ENCODE data around the gene CCDC30. TPM values are rescaled to one million over a fixed set of nuclear protein-coding genes. Genes with fewer than 3 reads are reported as not detected.
"Not testable (repeated sequence)": the region's sequence is repeated elsewhere in the genome, so short reads cannot be mapped to it uniquely, and the experiment has no call there.

Gene CCDC30
- total RNA-seq, 1 donor from 2014 or later, result 0.11 TPM

DNA sequence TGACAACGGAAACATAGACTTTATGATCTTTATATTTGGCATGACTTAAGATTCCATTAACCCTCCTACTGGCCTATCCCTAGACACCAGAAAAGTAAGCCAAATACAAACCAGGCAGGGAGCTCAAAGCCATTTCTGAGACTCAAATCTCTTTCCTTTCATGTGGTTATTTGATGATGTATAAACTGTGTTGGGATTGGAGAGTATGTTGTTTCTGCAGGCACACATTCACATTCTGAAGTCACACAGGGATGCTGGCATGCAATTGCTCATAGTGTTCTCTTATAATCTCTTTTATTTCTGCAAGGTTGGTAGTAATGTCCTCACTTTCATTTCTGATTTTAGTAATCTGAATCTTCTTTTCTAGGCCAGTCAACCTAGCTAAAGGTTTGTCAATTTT, 13.0 kb upstream of the CCDC30 start:
- DNase-seq (ENCODE audit: low read depth), result no peak

DNA sequence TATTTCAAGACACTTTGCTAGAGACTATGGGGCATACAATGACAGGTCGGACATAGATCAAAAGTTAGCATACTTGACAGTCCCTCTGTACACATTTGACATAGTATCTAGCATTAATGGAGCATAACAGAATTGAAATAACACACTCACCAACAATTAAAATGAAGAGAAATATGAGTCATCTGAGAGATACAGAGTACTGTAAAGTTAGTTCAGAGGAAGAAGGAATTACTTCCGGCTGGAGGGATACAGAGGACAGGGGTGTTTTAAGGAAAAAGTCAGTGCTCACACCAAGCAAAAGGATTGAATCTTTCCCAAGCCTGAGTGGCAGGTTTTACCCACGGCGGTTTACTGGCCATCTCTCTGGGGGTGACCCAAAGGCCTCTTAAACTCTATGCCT, 9.7 kb upstream of the CCDC30 start:
- DNase-seq (ENCODE audit: low read depth), result no peak

DNA sequence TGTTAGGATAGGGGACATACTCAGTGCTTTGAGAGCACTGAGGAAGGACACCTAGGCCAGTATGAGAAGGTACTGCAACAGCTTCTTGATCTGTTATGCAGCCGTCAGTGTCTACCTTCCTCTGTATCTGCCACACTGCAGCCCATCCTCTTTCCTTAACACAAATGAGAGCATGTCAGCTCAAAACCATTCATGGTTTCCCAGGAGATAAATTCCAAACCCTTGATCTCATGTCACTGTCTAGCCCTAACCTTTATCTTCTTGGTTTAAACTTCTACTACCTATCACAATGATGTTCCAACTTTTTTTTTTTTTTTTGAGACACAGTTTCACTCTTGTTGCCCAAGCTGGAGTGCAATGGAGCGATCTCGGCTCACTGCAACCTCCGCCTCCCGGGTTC, 8.7 kb upstream of the CCDC30 start:
- no peak for DNase-seq (ENCODE audit: low read depth)

DNA sequence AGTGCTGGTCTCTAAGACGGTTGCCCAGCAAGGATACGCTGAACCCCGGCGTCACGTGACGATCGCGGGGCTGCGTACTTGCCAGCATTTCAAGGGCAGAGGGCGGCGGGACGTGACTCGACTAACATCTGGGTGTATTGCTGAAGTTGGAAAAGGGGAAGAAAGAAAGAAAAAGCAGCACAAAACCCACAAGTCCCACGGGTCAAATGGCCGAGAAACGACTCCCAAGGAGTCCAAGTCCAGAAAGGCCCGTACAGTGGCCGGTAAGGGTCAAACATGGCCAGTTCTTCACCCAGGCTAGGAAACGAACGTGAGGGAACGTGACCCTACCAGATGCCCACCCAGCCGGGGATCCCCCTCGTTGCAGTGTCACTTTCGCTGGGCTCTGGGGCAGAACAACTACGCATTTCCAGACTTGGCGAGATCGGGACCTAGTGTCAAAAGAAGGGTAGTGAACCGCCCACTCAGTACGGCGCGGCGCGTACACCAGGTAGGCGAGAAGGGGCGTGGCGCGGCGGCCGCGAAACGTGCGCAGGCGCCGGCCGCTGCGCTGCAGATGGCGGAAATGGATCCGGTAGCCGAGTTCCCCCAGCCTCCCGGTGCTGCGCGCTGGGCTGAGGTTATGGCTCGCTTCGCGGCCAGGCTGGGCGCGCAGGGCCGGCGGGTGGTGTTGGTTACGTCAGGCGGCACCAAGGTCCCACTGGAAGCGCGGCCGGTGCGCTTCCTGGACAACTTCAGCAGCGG, 6.9 kb upstream of the CCDC30 start, which contains the start of the genes PPCS and ZMYND12:
Gene PPCS, plus strand, starts transcription at position 534 of the 744 bp plus-strand sequence. Its CDS starts 23 bp downstream, at position 557.
Gene ZMYND12, minus strand, starts transcription at position 13 of the 744 bp plus-strand sequence. CDS start 25 bp downstream, outside the sequence.
- DNase-seq (ENCODE audit: low read depth), result peak; percentile 91

DNA sequence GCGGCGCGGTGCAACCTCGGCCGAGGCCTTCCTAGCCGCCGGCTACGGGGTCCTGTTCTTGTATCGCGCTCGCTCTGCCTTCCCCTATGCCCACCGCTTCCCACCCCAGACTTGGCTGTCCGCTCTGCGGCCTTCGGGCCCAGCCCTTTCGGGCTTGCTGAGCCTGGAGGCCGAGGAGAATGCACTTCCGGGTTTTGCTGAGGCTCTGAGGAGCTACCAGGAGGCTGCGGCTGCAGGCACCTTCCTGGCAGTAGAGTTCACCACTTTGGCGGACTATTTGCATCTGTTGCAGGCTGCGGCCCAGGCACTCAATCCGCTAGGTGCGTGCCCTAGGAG, 6.4 kb upstream of the CCDC30 start:
- DNase-seq (ENCODE audit: low read depth), result no peak

DNA sequence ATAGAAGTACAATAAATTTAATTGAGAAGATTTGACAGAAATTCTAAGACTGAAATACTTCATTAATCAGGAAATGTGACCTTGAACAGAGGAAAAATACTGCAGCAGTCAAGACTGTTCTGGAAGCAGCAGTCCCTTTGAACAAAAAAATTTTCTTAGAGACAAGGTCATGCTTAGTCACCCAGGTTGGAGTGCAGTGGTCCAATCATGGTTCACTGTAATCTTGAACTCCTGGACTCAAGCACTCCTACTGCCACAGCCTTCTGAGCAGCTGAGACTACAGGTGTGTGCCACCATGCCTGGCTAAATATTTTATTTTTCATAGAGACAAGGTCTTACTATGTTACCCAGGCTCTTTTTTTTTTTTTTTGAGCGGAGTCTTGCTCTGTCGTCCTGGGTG, 1.9 kb upstream of the CCDC30 start:
- no peak for DNase-seq (ENCODE audit: low read depth)

DNA sequence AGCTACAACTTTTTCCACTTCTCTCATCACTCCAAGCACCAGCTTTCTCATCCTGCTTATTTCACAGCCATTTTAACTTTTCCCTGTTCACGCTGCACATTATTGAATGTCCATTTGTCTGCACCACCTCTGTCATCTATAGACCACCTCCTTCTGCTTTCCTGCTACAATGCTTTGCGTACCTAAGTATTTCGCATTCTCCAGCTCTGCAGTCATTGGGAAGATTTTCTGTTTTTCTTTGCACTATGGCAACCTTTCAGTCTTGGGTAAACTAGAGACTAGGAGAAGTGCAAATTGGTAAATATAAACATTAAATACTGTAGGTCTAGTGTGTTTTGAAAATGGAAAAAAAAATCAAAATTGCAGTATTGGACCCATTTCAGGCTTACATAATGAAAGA, 835 bp downstream of the CCDC30 start:
- no peak for DNase-seq (ENCODE audit: low read depth)

DNA sequence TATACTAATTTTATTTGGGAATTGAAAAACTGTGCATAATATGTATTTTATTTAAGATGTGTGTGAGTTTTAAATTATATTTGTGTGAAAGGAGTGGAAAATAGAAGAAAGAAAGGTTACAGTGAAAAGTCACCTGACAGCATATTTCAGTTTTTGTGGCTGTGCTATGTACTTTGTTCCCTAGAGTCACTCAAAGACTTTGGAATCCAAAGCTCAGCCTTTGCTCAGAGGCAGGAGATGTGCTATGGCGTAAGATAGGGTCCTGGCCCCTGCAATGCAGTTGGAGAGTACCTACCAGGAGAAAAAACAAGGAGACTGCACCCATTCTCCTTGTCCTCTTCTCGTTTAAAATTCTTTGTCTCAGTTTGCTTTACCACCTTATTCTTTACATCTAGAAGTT, 2.9 kb downstream of the CCDC30 start:
- DNase-seq (ENCODE audit: low read depth), result no peak

DNA sequence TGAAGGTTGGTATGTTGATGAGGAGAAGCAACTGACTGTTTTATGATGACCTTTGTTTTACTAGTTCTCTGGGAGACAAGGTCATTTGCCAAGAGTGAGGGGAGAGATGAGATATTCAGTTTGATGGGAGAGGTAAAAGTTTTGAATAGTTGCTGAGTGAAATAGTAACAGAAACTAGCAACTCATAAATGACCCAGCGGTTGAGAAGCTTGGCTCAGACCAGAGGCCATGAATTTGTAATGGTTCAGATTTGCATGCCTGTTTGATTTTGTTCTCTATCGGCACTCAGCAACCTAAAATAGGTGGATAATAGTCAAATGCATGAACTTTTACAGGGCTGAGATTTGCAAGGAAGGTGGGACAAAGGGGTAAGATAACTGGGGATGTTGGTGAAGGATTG, 6.6 kb downstream of the CCDC30 start:
- no peak for DNase-seq (ENCODE audit: low read depth)

DNA sequence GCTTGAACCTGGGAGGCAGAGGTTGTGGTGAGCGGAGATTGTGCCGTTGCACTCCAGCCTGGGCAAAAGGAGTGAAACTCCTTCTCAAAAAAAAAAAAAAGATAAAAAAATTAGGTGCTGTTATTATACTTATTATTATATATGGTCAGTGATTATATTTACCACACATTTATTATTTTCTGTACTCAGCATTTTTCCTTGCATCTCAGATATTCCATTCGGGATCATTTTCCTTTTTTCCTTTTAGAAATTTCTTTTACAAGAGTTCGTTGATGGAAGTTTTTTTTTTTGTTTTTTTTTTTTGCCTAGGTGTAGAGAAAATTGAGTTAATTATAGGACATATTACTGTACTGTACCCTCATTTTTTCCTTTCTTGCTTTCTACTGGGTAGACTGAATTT, 13.5 kb downstream of the CCDC30 start:
- DNase-seq (ENCODE audit: low read depth), result no peak

DNA sequence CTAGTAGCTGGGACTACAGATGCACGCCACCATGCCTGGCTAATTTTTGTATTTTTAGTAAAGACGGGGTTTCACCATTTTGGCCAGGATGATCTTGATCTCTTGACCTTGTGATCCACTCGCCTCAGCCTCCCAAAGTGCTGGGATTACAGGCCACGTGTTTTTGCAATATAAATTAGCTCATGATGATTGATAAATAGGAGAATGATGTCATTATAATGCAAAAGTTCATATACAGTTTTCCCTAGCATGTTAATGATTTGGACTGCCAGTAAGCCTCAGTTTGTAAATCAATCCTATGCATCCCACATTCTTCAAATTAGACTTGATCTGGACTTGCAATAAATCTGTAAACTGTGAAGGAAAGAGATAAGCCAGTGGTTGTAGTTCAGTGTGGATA, 14.3 kb downstream of the CCDC30 start:
- DNase-seq (ENCODE audit: low read depth), result not testable (repeated sequence)

DNA sequence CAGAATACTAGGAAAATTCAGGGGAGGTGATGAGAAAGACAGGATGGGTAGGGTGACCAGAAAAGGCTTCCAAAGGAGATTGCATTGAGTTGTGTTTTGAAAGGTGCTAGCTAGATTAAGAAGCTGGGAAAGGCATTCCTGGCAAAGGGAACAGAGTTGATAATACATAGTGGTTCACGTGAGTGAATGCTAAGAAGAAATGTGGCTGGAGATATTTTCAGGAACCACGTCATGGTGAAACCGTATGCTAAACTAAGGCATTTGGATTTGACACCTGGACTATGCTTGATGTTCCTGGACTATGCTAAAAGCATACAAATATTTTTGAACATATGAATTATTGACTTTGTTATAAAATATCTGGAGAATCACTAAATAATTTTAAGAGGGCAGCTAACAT, 14.7 kb downstream of the CCDC30 start:
- DNase-seq (ENCODE audit: low read depth), result no peak

DNA sequence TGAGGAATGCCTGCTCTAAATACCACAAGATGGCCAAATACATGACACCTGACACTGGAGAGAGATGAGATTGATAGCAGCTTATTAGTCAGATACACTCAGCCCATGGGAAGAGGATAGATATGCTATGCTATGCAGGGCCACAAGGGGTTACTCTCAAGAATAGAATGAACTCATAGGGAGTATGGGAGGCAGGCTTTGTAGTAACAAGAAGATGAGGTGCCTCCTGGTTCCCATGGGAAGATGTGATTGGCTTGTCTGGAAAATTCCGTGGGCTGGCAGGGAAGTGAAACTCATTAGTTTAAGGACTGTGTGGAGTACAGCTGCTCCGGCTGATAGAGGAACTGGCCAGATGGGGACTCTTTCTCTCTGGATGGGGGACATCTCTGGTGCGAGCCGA, 16.5 kb downstream of the CCDC30 start:
- DNase-seq (ENCODE audit: low read depth), result no peak

DNA sequence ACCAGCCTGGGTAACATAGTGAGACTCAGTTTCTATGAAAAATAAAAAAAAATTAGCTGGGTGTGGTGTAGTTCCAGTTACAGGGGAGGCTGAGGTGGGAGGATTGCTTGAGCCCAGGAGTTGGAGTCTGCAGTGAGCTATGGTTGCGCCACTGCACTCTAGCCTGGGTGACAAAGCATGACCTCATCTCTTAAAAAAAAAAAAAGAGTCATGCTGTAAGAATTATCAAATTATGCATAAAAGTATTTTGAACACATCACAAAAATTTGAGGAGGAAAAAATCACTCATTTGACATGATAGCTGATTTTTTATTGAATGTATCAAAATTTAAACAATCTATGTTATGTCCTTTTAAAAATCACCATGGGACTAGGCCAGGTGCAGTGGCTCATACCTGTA, 17.8 kb downstream of the CCDC30 start:
- no peak for DNase-seq (ENCODE audit: low read depth)

DNA sequence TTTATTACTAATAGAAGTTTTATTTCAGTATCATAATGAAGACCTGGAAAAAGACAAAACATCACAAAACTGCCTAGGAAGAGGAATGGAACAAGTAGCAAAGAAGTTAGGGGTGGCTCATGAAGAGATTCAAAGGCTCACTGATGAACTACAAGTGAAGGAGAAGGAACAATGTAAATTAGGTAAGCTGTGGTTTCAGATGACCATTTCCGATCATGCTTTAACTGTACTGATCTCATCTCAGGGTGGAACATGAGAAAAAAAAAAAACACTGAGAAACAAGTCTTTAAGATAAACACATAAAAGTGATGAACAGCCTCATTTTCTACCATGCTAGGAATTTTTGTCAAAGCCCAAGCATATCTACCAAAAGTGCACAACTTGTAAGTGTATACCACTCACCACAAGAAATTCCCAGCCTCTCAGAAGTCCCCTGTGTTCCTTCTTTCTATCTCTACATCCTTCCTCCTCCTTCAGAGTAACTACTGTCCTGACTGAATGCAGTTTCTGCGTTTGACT, 19.6 kb downstream of the CCDC30 start:
- DNase-seq (ENCODE audit: low read depth), result no peak

DNA sequence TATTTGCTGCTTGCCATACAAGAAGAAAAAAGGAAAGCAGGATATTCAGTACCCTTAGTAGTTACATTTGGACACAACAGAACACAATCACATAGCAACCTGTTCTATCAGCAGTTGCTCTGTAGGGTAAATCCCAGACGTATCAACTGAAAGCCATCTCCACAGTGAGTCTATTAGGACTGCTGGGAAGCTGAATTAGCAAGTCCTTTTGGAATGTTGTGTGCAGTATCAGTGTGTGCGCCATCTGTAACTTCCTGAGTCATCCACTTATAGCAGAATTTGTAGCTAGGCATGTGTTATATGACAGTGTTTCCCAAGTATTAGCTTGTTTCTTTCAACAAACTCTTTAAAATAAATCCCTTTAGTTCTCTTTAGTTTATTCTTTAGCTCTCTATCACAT, 21.3 kb downstream of the CCDC30 start:
- DNase-seq (ENCODE audit: low read depth), result peak; percentile 68

DNA sequence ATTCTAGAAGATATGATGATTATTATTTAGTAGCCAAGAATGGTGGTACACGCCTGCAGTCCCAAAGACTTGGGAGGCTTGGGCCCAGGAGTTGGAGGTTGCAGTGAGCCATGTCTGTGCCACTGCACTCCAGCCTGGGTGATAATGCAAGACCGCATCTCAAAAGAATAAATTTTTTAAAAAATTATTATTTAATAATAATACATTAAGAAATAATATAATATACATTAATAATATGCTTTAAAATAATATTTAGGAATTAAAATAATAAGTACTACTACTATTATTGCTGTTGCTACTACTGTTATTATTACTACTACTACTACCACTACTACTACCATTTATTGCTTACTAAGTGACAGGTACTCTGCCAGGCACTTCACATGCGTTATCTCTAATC, 27.2 kb downstream of the CCDC30 start:
- no peak for DNase-seq (ENCODE audit: low read depth)

DNA sequence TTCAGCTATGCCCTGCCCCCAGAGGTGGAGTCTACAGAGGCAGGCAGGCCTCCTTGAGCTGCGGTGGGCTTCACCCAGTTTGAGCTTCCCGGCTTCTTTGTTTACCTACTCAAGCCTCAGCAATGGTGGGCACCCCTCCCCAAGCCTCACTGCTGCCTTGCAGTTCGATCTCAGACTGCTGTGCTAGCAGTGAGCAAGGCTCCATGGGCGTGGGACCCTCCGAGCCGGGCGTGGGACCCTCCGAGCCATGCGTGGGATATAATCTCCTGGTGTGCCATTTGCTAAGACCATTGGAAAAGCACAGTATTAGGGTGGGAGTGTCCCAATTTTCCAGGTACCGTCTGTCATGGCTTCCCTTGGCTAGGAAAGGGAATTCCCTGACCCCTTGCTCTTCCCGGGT, 38.9 kb downstream of the CCDC30 start:
- DNase-seq (ENCODE audit: low read depth), result not testable (repeated sequence)

DNA sequence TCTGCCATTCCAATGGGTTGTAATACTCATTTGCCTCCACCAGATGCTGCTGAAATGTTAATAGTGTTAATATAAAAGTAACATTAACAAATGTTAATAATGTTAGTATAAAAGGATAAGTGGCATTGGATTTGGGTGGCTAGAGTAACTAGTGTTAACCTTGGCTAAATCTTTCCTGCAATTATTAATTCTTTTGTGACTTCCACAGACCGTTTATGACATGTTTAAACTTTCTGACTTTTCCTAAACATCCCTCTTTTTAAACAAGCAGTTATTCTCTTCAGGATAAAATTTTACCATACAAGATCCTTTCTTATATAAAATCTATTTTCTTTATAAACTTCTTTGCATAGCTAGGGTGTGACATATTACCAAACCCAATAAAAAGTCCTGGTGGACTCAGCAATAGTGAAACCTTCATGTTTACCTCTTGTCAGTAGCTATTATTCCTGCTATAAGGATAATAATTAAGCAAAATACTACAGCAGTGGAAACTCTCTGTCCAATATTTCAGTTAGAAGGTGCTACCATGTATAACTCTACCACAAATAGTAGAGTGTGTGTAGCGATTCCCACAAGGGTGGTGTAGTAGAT, 41.5 kb downstream of the CCDC30 start:
- DNase-seq (ENCODE audit: low read depth), result no peak

DNA sequence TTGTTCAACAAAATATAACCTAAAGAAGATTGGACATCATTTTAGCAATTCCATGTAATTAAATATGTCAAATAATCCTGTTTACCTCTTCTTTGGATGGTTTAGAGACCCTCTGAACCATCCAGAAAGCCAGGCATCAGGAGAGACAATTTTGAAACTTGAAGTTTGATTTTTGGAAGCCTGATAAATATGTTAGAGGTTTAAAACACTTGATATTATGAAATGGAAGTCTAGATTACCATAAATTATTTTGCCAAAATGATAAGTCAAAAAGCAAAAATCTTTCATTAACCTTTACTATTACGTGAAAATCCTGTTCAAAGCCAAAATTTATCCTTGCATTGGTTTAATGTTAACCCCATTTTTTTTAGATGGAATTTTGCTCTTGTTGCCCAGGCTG, 43.5 kb downstream of the CCDC30 start:
- DNase-seq (ENCODE audit: low read depth), result no peak

DNA sequence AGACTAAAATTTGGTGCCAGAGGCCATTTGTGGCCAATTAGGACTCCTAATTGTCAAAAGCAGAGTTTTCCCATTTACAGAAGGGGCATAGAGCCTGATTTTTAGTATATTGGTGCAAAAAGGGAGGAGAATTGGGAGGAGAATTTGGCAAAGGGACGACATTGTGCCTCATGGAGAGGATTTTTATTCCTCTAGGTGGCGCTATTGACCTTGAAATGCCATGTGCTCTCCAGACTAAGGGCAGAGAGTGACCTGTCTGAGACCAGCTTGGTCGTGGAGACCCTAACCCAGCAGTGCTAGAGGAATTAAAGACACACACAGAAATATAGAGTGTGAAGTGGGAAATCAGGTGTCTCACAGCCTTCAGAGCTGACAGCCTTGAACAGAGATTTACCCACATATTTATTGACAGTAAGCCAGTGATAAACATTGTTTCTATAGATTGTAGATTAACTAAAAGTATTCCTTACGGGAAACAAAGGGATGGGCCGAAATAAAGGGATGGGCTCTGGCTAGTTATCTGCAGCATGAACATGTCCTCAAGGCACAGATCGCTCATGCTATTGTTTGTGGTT, 48.6 kb downstream of the CCDC30 start:
- DNase-seq (ENCODE audit: low read depth), result not testable (repeated sequence)

DNA sequence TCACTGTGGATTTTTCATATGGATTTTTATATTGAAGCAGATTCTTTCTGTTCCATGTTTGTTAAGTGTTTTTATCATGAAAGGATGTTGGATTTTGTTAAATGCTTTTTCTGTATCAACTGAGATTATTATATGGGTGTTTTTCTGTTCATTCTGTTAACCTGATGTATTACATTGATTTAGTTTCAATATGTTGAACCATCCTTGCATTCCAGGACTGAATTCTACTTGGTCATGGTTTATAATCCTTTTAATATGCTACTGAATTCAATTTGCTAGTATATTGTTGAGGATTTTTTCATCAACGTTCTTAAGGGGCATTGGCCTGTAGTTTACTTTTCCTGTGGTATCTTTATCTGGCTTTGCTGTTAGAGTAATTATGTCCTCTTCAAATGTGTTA, 55.8 kb downstream of the CCDC30 start:
- DNase-seq (ENCODE audit: low read depth), result peak; percentile 2

DNA sequence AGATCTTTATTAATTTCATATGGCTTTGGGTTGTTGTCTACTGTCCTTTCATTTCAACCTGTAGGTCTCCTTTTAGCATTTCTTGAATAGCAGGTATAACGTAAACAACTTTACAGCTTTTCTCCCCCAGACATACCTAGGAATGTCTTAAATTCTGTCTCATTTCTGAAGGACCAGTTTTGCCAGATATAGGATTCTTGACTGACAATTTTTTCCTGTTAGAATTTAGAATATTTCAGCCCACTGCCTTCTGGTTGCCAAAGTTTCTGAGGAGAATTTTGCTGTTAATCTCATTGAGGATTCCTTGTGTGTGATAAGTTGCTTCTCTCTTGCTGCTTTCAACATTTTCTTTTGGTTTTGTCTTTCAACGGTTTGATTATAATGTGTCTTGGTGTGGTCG, 60.1 kb downstream of the CCDC30 start:
- no peak for DNase-seq (ENCODE audit: low read depth)
